Measurements from ENCODE around the gene PIM3.

Gene PIM3

DNA sequence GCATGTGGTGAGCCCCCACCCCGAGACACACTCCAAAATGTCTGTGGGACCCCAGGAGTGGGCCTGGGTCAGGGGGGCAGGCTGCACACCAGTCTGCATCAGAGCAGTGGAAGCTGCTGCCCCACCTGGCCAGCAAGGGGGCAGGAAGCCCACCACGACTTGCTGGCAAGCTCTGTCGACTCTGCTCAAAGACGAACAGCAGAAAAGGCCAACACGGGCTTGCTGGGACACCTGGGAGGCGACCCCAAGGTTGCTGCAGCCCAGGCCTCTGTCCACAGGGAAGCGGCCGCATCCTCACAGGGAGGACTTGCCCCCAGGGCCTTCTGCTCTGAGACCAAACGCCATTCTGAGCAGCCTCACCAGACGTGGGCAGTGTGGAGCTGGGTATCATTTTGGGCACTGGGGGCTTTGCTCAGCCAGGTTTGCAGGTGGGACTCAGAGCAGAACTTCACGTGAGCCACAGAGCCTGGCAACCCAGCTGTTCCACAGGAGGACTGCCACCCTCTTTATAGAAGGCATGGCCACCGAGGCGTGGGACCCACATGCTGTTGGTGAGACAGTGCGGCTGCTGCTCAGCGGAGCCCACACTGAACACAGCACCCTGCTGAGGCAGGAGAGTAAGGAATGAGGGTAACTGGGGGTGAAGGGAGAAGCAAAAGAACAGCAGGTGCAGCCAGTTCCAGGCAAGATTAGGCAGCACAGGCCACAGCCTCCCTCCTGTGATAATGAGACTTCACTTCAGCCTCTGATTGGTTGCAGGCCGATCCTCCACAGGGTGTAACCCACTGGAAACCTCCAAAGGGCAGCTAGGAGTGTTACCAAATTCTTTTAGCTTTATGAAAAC, 41.0 kb downstream of the PIM3 start:
- DNase-seq (ENCODE audit: low read depth): no peak

DNA sequence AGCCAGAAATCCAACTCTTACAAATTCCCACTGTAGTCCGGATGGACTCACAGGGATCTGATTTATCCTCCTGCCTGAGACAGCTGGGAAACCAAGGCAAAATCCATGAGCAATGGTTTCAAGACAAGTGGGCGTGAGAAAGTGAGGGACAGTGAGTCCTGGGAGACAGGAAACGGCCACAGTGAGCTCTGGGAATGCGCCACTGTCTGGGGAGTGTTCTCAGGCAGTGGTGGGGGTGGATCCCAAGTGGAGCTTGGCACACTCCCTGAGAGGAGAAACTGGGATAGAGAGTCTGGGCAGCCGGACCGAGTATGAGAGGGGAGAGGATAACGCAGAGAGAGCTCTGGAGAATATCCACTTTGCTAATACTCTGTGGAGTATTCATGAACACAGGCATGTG, 42.2 kb downstream of the PIM3 start:
- no peak for DNase-seq (ENCODE audit: low read depth)

DNA sequence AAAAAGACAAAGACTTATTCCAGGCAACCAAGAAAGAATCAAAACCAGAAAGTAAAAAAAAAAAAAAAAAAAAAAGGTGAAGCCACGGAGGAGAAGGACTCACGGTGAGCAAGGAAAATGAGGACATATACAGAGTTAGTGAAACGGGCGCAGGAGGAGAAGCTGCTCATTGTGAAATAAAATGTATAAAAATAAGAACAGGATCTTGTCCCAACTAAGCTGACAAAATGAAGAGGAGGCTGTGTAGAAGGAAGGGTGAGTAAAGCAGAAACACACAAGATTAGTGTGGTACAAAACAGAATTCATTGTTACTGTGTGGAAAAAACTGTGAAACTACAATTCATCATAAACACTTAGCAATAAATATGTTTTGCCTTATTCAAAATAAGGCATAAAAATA, 44.3 kb downstream of the PIM3 start:
- no peak for DNase-seq (ENCODE audit: low read depth)

DNA sequence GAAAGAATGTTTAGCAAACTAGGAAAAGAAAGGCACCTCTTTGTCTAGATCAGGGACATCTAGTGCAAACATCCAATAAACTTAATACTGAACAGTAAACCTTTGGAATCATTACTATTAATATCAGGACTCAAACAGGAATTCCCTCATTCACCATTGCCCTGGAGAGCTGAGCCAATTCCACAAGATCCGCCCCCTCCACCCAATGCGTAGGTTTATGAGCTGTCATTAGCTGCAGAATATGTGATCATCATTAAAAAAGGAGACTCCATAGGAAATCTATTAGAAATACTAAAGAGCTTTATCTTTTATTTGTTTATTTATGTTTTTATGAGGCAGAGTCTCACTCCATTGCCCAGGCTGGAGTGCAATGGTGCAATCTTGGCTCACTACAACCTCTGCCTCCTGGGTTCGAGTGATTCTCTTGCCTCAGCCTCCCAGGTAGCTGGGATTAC, 46.5 kb downstream of the PIM3 start:
- DNase-seq (ENCODE audit: low read depth): no peak

DNA sequence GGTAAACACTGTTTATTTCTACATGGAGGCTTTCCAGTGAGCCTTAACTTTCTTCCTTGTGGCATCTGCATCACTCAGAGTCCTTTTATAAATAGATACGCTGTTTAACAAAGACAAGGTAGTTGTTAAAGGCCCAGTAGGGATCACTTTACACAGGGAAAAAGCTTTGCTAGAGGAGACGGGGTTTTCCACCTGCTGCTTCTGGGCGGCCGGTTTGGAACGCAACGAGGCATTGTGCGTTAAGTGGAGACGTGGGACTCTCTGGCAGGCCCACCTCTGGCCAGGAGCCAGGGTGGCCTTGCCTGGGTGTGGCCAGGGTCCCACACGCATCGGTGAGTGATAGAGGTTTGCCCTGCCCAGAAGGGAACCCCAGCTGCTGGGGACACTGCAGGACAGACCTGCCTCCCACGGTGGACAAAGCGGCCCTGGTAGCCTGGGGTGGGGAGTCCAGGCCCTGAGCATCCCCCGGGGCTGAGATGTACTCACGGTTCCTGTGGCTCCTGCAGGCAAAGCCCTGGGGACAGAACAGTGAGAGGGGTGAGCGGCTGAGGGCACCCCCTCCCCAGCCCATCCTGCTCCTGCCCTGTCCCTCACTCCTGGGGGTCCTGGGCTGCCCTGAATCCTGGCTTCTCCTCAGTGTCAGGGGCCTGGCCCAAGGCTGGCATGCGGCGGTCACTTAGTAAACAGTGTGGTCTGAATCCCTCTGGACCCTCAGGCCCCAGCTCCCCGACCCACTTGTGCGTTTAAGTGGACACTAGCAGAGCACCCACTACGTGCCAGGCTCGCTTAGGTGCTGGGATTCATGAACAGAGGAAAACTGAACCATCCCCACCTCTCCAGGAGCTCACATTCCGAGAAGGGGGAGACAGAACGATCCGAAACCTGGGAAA, 47.8 kb downstream of the PIM3 start:
- DNase-seq (ENCODE audit: low read depth): no peak

DNA sequence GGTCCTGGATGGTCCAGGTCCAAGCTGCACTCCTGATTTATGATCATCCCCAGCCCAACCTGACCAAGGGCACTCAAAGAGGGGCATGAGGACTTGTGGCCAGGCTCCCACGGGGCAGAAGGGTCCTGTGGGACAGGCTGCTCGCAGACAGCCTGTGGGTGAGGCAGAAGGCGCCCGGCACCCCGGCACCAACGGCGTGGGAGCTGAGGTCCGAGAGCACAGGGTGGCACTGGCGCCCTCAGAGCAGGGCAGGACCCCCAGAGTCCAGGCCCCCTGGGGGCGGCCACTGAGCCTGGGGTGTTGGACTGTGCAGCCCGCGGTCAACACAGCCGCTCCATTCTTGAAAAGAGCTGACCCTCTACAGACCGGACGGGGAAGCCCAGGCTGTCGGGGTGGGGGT, 48.7 kb downstream of the PIM3 start:
- no peak for DNase-seq (ENCODE audit: low read depth)

DNA sequence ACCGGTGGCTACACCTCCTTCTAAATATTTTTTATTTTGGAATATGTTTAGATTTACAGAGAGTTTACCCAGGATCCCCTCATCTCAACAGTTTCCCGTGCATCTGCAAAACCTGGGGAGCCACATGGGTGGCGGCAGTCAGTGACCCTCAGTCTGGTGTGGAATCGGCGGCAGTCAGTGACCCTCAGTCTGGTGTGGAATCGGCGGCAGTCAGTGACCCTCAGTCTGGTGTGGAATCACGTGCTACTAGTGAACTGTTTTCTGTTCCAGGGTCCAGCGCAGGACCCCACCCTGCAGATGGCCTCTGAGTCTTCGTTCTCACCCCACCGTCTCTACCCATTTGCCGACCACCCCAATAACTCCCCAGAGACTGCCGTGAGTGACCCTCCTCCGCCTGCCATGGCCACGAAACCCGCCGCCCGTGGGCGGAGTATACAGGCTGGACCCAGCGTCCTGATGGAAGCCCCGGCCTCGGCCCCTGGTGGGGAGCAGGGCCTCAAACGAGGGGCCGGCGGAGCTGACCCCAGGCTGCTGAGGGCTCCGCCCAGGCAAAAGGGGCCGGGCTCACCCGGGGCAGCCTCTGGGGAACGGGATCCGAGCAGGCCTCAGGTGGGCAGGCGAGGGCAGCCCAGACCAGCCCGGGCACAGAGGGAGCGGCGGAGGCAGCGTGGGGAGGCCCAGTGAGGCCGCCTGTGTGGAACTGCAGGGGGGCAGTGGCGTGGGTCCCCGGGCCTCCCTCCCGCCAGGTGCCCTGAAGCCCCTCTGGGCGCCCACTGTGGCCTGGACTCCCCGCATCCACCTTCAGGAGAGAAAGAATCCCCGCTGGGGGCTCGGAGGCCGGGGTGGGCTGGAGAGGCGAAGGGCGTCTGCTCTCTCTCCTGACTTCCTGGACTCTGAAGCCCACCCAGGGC, 49.4 kb downstream of the PIM3 start:
- no peak for DNase-seq (ENCODE audit: low read depth)

DNA sequence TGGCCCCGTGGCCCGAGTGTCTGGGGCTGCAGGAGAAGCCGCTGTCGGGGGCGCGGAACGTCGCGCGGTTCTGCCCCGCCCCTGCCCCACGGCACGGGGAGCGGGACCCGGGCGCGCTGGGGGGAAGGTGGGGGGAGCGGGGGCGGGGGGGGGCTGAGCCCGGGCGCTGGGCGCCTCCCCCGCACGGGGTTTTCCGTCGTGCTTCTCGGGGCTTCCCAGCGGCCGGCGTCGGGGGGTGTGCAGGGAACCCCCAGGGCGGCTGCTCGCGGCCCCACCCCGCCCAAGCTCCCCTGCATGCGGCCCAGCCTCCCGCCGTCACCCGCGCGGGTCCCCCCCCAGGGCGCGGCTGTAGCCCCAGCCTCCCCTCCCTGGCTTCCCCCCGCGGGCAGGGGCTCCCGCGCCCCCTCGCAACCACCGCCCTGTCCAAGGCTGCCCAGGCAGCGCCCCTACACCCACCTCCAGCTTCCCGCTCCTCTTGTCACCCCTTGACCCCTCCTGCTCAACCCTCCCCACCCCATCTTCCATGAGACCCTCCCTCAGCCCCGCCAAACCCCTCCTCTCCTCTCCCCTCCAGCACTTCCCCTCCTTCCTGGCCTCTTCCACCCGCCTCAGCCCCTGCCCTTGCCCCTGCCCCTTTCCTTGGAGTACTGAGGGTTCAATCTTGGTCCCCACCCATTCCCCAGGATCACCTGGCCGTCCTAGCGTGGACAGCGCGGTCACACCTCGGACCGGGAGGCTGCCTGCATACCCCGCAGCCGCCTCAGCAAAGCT, 50.3 kb downstream of the PIM3 start:
- DNase-seq (ENCODE audit: low read depth): no peak

DNA sequence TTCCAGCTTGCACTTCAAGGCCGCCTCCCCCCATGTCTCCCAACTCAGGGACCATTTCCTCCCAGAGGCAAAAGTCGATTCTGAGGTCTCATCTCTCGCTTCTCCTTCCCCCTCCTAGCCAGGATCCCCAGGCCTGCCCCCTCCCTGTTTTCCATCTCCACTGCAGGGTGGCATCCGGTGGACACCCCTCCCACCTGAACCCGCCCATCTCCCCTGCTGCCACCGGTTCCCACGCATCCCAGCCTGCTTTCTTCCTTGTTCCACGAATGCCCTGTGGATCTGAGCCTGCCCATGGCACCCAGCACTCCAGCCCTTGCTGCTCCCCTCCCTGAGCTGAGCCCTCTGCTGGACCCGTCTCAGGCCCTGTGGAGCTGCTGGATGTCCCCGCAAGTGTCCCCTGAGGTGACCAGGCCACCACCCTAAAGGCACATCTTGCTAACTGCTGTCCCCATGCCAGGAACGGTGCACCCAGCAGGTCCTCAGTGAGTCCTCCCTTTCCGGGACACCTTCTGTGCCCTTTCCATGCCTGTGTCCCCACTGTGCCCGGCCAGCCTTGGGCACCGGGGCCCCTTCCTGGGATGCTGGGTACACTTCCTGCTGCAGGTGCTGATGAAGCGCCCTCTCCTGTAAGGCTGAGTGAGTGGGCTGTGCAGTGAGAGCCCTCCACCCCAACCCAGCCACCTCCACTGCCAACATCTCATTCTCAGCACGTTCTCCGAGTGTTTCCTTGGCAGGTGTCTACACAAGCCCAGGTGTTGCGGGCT, 51.1 kb downstream of the PIM3 start:
- DNase-seq (ENCODE audit: low read depth): no peak

DNA sequence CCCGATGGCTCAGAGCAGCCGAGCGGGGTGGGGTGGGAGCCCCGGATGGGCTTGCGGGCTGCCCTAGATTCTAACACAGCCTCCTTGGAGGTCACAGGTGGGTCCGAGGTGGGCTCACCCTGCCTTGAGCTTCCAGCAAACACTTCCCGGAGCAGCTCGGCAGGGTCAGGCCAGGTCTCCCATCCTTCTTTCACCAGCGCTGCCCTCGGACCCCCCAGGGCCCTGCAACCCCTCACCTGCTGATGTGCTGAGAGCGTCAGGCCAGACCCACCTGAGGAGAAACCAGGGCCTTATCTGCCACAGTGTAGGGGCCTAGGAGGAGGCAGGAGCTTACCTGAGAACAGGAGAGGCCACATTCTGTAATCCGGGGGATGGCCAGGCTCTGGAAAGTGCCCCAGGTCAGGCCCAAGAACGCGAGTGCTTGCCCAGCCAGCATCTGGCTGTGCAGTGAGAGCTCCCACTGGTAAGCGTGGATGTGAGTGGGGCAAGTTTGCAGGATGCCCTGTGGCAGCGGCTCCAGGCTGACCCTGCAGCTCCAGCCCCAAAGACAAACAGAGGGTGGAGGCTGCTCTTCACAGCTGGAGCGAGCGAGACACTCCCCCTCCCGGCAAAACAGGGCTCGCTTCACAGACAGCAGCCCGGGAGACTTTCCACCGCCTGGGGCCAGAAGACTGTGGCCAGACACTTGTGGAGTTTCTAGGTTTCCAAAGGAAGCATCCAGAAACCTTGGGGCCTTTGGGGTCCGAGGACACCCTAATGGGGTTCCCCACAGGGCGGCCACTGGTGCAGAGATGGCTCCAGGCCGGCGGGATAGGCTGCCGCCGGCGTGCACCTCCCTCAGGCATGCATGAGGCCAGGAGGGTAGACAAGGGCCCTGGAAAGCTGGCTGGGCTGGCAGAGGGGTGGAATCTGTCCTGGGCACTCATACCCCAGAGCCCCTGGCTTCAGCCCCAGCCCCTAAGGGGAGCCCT, 51.9 kb downstream of the PIM3 start, which contains the start of gene IL17REL:
Gene IL17REL (minus strand): TSS at position 555 of the 971 bp plus-strand sequence. CDS start 119 bp downstream, at position 436.
- no peak for DNase-seq (ENCODE audit: low read depth)

All from stimulated activated CD8-positive, alpha-beta memory T cell treated with anti-CD3 and anti-CD28 coated beads, Interleukin-7, amount 100 ng/mL, for 24 hours (primary cell).